GM19328 (cell line): Measurements from ENCODE around the gene ATP11C.
"Not testable (repeated sequence)": the region's sequence is repeated elsewhere in the genome, so short reads cannot be mapped to it uniquely, and the experiment has no call there.

Source experiments
- ATAC-seq: cut with Tn5 transposase; IDR thresholded peaks from one replicate; pipeline ENCODE4 v1.9.1; 2021; ENCODE audit warnings: mild to moderate bottlenecking, moderate library complexity; ENCODE audit not compliant: unreplicated experiment

Gene ATP11C

DNA sequence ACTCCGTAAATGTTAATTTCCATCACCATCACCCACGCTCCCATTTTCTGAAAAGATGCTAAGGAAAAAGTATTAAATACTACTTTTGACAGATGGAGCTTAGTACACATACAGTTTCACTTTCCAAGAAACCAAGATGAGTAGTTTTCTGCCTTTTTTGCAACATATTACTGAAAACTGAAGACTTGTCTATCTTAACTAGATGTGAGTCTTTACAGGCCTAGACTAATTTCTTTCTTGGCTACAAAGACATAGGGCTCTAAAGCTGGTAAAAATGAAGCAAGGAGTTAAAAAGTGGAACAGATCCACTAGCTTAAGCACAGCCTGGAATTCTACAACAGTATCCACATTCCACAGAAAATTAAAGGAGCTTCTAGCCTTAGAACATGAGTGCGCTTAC lies 68.2 kb downstream of the ATP11C start:
- ATAC-seq = no peak

DNA sequence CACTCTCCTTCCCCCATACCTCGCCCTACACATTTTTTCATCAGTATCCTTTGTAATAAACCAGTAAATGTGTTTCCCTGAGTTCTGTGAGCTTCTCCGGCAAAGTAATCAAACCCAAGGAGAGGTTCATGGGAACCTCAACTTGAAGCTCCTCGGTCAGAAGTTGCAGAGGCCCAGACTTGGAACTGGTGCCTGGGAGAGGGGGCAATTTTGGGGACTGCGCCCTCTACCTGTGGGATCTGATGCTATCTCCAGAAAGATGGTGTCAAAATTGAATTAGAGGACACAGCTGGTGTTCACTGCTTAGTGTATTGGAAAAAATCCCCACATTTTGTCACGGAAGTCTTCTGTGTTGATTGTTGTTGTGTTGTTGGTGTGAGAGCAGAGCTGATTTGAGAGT lies 70.6 kb downstream of the ATP11C start:
- no peak for ATAC-seq

DNA sequence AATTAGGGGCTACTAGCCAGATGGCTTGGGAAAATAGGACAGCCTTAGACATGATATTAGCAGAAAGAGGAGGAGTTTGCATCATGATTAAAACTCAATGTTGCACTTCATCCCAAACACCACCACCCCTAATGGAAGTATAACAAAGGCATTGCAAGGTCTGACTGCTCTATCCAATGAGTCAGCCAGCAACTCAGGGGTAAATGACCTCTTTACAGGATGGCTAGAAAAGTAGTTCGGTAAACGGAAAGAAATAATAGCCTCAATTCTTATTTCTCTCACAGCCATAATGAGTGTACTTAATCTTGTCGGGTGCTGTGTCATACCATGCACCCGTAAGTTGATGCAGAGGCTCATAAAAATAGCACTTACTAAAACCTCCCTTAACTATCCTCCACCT lies 76.0 kb downstream of the ATP11C start:
- ATAC-seq = not testable (repeated sequence)

DNA sequence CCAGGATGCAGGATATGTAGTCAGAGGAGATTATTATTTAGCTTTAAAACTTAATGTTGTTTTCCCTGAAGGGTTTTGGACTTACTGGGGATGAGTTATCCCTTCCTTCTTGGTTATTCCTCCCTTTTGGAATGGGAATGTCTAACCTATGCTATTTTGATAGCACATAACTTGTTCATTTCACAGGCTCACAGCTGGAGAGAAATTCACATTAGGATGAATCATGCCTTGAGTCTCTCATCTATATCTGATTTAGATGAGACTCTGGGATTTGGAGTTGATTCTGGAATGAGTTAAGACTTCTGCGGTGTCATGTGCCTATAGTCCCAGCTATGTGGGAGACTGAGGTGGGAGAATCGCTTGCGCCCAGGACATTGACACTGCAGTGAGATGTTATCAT lies 81.1 kb downstream of the ATP11C start:
- no peak for ATAC-seq

DNA sequence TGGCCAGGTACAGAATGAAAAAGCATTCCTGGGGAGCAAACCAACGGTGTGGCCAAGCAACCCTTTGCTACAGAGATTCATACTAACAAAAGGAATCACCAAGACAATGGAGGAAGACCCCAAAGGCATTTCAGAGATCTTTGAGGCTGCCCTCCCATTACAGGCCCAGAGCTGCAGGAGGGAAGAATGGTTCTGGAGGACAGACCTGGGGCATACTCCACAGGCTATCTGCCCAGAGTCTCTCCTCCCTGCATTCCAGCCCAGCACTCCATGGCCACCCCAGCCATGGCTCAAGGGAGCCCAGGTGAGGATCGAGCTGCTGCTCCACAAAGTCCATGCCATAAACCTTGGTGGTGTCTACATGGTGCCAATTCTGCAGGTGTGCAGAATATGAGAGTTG lies 81.9 kb downstream of the ATP11C start:
- no peak for ATAC-seq

DNA sequence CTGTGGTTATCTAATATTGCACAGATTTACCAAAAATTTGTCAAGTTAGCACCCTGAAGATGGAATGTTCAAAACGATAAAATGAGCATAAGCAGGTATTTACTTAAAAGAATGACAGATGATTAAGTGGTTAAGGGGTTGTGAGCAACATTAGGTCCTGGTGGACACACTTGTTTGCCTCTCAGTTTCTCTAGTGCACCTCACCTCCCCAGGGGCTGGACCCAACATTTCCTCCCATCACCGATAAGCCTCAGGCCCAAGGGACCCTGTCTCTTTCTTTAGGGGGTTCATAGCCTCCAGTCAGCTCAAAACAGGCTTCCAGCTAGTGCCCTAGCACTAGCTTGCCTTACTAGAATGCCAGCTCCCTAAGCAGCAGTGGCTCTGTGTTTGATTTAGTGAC lies 88.0 kb downstream of the ATP11C start:
- no peak for ATAC-seq

DNA sequence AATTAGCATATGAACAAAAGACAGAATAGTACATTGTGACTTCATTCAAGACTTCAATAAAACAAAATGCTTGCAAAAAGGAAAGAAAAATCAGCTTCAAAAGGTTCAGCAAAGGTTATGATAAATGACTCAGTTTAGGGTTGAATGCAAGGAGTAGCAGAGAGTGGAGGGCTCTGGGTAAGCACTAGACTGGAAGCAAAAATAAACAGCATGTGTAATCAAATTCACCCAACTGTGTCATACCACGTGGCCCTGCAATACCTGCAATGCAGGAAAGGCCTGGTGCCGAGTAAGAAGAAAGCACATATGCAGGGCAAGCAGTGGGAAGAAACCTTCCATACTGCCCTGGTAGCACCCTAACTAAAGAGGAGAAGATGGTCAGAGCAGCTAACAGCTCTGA lies 88.7 kb downstream of the ATP11C start:
- ATAC-seq = no peak

DNA sequence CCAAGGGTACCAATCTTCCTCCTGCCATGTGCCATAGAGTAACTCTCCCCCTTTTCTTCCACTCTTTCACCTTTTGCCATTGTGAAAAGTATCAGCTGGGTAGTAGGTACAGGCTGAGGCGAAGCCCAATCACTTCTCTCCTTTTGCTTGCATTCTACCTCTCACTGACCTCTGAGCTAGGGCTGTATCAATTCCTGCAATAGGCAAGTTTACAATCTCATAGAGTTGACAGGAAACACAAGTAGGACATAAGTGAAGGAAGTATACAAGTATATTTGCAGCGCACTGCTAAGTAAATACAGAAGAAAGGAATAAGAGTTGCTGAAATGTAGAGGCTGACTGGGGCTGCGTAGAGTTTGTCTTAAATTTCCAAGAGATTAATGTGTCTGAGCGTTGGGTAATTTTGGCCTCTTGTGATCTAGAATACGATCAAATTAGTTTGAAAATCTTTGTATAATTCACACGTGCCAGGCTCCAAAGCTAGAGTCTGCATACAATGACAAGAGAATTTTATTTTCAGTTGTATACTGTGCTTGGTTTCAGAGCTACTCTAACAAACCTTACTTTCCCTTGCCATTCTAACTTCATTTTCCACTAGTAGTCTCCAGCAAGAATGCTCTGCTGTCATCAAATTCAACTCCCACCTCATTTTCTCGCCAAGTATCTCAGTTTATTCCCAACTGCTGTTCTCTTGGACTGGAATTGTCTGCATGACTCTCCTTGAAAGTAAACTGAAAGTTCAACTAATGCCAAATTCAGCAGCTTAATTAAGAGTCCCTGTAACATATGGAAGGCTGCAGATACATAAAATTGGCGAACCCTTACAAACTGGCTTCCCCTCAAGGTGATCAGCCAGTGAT lies 90.3 kb downstream of the ATP11C start:
- no peak for ATAC-seq

DNA sequence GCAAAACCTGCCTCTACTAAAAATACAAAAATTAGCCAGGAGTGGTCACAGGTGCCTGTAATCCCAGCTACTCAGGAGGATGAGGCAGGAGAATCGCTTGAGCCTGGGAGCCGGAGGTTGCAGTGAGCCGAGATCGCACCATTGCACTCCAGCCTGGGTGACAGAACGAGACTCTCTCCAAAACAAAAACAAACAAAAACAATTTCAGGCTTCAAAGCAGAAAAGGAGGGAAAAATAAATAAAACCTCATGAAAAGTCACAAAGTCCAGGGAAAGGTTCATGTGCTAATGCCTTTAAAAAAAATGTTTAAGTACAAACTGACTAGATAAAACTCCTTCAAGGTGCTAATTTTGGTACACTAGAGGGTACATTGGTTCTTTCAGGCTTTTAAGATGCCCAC lies 96.5 kb downstream of the ATP11C start:
- not testable (repeated sequence) for ATAC-seq

DNA sequence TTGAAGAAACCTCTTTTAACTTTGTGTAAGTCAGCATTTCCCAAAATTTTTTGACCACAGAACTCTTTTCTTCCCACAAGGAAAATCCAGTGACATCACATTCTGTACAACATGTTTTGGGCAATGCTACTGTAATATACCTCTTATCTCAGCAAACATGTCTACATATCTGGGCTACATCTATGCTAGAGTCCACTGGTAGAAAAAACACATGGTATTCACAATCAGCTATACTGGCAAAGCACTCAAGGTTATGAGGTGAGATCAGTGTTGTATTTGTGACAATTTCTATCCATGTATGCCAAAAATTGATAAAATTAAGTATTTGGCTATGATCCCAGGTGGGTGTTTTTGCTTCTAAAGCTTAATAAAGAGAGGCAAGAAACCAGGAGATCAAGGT lies 98.0 kb downstream of the ATP11C start:
- ATAC-seq = no peak

DNA sequence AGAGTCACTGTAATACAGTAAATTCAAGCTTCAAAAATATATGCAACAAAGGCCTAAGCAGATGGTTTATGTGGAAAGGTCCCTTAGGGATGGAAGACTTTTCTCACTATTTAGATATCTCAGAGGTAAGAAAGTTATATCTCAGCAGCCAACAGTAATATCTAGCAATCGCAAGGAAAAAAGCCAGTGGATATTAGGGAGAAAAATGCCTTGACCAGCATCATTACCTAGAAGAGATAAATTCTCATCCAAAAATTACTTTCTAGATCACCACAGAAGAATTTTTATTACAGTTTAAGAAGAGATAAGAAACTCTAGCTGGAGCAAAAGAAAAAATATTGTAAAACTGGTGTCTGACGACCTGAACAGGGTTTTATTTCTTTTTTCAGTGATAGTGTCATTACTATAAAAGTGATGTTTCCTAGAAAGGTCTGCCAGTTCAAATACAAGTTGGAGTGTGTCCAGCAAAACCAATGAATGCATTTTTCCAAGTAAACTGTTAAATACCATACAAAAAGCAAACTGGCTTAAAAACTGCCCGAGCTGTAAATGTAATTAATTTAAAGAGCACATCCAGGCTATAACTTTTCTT lies 100.0 kb downstream of the ATP11C start:
- ATAC-seq = no peak

DNA sequence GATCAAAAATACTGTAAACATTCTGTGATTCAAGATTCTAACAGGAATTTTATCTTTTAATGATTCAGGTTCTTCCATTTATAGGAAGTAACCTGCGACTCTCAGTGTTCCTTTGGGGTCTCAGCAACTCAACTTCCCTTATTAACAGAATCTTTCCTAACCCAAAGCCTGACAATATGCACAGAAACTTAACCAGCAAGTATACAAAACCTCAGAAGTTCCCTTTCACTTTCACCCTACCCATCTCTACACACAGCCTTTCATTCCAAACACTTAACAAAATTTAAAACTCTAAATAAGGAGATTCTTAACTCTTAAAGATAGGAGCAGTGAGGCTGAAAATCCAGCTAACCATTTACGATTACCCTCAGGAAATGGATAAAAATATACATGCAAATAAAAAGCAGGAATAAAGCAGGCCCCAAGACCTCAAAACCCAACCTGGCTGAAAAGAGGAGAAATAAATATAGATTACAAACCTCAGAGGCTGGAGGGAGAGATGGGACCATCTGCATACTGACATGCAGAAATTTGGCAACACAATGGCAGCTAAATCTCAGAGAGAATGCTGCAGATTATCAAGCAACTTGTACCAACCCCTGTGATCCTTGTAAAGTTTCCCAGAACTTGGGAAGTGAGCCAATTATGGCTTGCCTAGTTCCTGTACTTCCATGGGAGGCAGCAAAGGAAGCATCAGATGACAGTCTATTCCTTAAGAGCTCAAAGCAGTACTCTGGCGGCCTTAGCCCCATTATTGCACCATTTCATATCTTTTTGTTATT lies 101.0 kb downstream of the ATP11C start:
- ATAC-seq = peak; percentile 76

DNA sequence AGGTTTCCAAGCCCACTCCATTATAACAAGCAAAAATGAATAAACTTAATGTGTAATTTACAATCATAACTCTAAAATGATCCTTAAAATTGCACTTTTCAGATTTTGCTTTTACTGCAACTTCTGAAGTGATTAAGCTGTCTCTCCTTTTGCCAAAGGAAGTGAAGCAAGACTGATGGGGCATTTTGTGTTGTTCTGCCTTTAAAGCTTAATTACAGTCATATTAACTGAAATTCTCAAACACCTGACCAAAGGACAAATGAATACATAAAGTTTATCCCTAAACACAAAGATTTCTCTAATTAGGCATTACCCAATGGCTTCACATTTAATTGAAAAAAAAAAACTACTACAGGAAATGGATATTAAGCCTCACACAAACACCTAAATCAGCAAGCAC lies 101.8 kb downstream of the ATP11C start:
- no peak for ATAC-seq

DNA sequence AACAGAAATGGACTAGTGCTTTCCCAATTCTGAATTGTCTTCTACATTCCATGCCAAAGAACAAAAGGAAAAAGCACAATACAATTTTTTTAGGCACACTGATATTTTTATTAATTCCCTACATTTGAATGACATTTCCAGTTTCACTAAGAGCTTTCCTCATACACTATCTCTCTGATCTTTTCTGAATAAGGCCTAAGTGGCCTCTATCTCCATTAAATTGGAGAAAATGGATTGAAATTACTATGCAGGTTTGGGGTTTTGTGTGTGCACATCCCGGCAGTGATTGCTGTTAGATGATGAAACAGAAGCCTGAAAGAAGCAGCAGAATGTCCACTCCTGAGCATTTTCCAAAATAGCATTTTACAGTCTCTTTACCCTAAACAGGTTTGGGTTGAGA lies 104.0 kb downstream of the ATP11C start:
- no peak for ATAC-seq

DNA sequence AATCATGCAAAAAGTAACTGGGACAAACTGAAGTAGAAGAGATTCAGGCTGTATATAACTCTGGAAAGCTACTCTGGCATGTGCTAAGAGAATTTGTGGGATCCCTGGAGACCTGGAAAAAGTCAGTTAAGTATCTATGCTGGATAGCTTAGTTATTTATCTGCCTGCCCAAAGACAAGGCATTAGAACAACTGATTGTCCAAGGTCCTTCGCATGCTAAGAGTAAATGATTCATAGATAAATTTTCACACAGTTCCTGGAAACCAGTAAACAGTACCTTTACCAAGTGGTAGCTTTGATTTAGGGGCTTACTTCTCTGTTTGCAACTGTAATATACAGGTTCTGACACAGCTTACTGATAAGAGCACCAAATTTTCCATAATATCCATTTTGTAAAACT lies 104.8 kb downstream of the ATP11C start:
- no peak for ATAC-seq

DNA sequence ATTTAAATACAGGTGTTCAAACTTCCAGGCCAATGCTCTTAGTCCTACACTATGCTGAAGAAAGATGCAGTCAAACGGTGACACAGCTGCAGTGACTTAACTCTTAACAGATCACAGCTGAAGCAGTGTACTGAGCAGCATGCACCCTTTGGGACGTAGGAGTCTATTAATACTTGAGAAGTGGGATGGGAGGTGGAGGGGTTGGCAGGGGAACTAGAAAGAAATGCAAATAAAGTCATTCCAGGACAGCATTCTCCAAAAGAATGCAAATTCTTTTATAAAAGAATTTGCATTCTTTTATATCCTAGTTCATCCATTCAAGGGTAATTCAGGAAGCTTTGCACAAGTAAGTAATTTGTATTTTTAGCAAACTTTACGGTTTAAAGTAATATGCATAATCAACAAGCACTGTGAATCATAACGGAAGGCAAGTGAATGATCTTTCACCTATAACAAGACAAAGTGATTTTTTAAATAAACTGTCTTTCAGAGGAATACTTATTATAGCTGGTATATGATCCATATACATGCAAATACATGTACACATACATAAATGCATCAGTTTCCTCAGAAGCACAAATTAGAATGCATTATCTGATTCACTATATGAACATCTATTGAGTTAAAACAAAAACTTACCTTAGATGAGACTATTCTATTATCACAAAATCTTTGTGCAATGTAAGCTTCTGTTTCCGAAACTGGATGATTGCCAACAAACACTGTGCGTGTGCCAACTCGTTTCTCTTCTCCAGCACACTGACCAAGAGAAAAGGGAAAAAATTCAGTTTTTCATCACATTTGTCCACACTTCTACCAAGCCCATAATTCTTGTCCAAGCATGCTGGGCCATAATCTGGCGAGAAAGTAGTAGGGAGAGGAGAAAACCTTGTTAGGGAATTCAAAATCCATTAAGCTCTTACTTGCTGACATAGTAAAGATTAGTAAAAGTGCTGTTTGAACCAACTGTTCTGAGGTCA lies 106.5 kb downstream of the ATP11C start:
- no peak for ATAC-seq

DNA sequence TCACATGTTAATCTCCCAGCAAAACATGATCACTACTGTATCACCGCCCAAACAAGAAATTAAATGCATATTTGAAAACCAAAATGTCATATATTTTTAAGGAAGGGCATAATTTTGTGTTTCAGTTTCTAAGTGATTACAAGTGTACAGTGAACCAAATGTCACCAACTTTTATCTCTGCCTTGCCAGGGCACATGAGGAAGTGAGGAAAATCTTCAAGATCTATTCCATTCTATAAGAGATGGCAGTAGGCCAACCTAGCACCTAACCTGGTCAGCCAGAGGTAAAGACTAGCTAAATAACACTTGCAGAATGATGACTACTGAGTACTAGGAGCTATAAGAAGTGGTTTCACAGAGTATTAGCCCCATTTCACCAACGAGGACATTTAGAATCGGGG lies 107.2 kb downstream of the ATP11C start:
- ATAC-seq = no peak

DNA sequence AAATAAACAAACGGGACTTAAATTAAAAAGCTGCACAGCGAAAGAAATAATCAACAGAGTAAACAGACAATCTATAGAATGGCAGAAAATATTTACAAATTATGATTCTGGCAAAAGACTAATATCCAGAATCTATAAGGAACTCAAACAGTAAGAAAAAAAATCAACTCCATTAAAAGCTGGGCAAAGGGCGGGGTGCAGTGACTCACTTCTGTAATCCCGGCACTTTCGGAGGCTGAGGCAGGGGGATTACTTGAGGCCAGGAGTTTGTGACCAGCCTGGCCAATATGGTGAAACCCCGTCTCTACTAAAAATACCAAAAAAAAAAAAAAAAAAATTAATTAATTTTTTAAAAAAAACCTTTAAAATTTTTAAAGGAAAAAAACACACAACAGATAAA lies 109.0 kb downstream of the ATP11C start:
- ATAC-seq = no peak

DNA sequence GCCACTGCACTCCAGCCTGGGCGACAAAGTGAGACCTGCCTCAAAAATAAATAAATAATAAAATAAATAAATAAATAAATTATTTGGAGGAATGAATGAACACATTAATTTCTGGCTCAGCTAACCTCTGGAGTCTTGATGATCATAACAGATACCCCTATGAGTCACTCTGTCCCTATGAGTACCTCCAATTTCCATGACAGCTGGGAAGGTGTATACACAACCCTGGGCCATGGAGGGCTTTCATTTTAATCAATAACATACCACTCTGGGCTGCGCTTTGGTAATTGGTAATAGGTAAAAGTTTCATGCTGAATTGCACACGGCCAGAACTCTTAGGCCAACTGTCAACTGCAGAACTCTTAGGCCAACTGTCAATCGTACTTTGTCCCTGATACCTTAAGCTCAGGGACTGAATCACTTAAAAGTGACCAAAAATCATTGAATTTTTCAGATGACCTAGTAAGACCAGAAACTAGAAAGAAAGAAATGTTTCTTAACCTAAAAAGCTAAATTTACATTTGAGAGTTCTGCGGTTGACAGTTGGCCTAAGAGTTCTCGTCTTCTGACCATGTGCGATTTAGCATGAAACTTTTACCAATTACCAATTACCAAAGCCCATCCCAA lies 112.4 kb downstream of the ATP11C start:
- ATAC-seq = no peak

DNA sequence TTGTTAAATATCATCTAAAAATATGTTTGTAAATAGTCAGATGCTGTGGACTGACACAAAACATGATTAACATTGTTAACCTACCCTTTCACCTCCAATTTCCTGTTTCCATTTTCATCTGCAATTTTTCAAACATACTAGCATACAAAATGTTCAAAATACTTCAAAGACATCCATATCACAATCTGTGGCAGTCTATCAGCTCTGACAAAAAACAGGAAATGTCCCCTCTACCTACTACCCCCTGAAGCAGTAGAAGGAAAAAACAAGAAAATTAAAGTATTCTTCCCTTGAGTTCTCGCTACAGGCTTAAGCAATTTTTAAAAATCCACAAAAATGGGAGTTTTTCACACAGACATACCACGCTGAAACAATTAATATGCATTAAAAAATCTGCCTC lies 116.6 kb downstream of the ATP11C start:
- no peak for ATAC-seq
